NB4 (cell line): ENCODE measurements around the gene TSPAN18.

Source experiments
- DNase-seq: peaks from one replicate; pipeline ENCODE4 v3.0.0; 2010; ENCODE audit warnings: low read depth
- H3K4me3 ChIP-seq: one replicate; pipeline ENCODE4 v1.5.1; 2011; ENCODE audit warnings: mild to moderate bottlenecking, low read depth, low read length, moderate library complexity
- CTCF ChIP-seq: IDR thresholded peaks from one replicate; pipeline ENCODE4 v1.5.1; 2012; ENCODE audit warnings: low read depth, low read length
- MAX ChIP-seq: IDR thresholded peaks from 2 replicates; pipeline ENCODE4 v1.6.1; 2011; ENCODE audit warnings: low read depth, low read length
- MYC ChIP-seq: IDR thresholded peaks from 2 replicates; pipeline ENCODE4 v1.6.1; 2011; ENCODE audit warnings: low read depth, low read length
- POLR2A ChIP-seq: IDR thresholded peaks from 2 replicates; pipeline ENCODE4 v1.6.1; 2011; ENCODE audit warnings: mild to moderate bottlenecking; ENCODE audit not compliant: insufficient read length; ENCODE audit errors: extremely low read depth

TSPAN18 gene

GRCh38 chr11:44726283-44727113 lies at the start of gene TSPAN18:
Gene TSPAN18 (plus strand): TSS chr11:44726962. CDS start chr11:44906417, 179,455 bp downstream.
- TF ChIP-seq MAX (no peak), CTCF (no peak), POLR2A (no peak), MYC (no peak)
- DNase-seq = peak; percentile 36
- H3K4me3 ChIP-seq = no peak within 1 kb of the TSS

GRCh38 chr11:44680982-44681597 lies 45.7 kb upstream of the TSPAN18 start:
- TF ChIP-seq MAX = no peak
- TF ChIP-seq MYC = no peak
- TF ChIP-seq POLR2A = no peak
- H3K4me3 ChIP-seq = no peak overlapping the region
- DNase-seq = no peak

GRCh38 chr11:44681698-44682097 lies 45.1 kb upstream of the TSPAN18 start:
- TF ChIP-seq MYC = no peak
- TF ChIP-seq MAX = no peak
- TF ChIP-seq POLR2A = no peak
- no peak for TF ChIP-seq CTCF
- peak; percentile 34 for DNase-seq

GRCh38 chr11:44684859-44685281 lies 41.9 kb upstream of the TSPAN18 start:
- H3K4me3 ChIP-seq = no peak overlapping the region
- no peak for DNase-seq
- TF ChIP-seq POLR2A = no peak
- TF ChIP-seq MAX = no peak
- no peak for TF ChIP-seq CTCF
- TF ChIP-seq MYC = no peak

More at GRCh38 chr11:44681698-44682097, 45.1 kb upstream of the TSPAN18 start:
- no peak overlapping the region for H3K4me3 ChIP-seq

- no peak overlapping the region for H3K4me3 ChIP-seq
- no peak for DNase-seq
- no peak for TF ChIP-seq MAX
- TF ChIP-seq MYC = no peak
- TF ChIP-seq CTCF = no peak
- TF ChIP-seq POLR2A = no peak
Measured at GRCh38 chr11:44687388-44687787, 39.4 kb upstream of the TSPAN18 start.

- TF ChIP-seq MYC (no peak), POLR2A (no peak), MAX (no peak), CTCF (no peak)
- DNase-seq = no peak
- no peak overlapping the region for H3K4me3 ChIP-seq
Measured at GRCh38 chr11:44689265-44689664, 37.5 kb upstream of the TSPAN18 start.
